Dendritic cell treated with granulocyte-macrophage colony-stimulating factor and Interleukin-4, amounts not matched to agents 40 ng/mL and 50 ng/mL, for 4 days (primary cell): ENCODE measurements around the gene TAS2R38.

Experiments
- H3K27ac Mint-ChIP-seq: one replicate; pipeline ENCODE4 v1.8.0; 2022; ENCODE audit warnings: mild to moderate bottlenecking, mixed read lengths
- H3K27me3 Mint-ChIP-seq: one replicate; pipeline ENCODE4 v1.8.0; 2022; ENCODE audit warnings: mild to moderate bottlenecking, mixed read lengths
- H3K36me3 Mint-ChIP-seq: one replicate; pipeline ENCODE4 v1.8.0; 2022; ENCODE audit warnings: low read depth, mixed read lengths
- H3K4me1 Mint-ChIP-seq: one replicate; pipeline ENCODE4 v1.8.0; 2022; ENCODE audit warnings: low read depth, mixed read lengths
- H3K4me3 Mint-ChIP-seq: one replicate; pipeline ENCODE4 v1.8.0; 2022; ENCODE audit warnings: mild to moderate bottlenecking, moderate library complexity, mixed read lengths
- H3K9me3 Mint-ChIP-seq: one replicate; pipeline ENCODE4 v1.8.0; 2022; ENCODE audit warnings: mixed read lengths
- intact Hi-C: fragments of 100-400 bp; cut with micrococcal nuclease; formaldehyde crosslinking; loops from one replicate; pipeline ENCODE4 v1.15.0; 2022

The TAS2R38 gene

GRCh38 chr7:141973673-141974072 lies at the start of gene TAS2R38:
Gene TAS2R38, minus strand, starts transcription at chr7:141973773. Its CDS starts 84 bp downstream, at chr7:141973689.
- H3K4me1 Mint-ChIP-seq: peaks cover 10% of the 10 kb centered on the region
- H3K36me3 Mint-ChIP-seq: no peaks in the 10 kb centered on the region
- H3K4me3 Mint-ChIP-seq: no peak within 1 kb of the TSS
- intact Hi-C loops: loop anchor here (10.0 kb wide), 3 partner anchors 131 to 331 kb away; no protein-coding TSS in a partner anchor
- no peak within 1 kb of the TSS for H3K27ac Mint-ChIP-seq
- no peaks in the 10 kb centered on the region for H3K9me3 Mint-ChIP-seq
- no peaks in the 10 kb centered on the region for H3K27me3 Mint-ChIP-seq

DNA sequence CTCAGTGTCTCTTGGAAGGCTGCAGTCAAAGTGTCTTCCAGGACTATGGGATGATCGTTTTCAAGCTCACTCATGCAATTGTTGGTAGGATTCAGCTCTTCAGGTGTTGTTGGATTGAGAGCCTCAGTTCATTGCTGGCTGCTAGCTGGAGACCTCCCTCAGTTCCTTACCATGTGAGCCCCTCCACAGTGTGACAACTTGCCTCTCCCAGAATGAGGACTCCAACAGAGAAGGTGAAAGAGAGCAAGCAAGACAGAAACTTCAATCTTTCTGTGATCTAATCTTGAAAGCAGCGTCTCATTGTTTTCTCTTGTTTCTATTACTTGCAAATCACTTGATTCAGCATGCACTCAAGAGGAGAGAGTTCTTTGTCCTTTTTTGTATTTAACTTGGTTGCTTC lies 44.6 kb upstream of the TAS2R38 start:
- intact Hi-C loops: no loop called here
- Mint-ChIP-seq H3K27ac (no peak overlapping the region), H3K4me3 (no peak overlapping the region), H3K36me3 (no peaks in the 10 kb centered on the region), H3K4me1 (peaks cover 3% of the 10 kb centered on the region), H3K9me3 (no peaks in the 10 kb centered on the region), H3K27me3 (no peaks in the 10 kb centered on the region)

GRCh38 chr7:142017451-142017850 lies 43.9 kb upstream of the TAS2R38 start:
- no peaks in the 10 kb centered on the region for H3K36me3 Mint-ChIP-seq
- intact Hi-C loops: no loop called here
- H3K27ac Mint-ChIP-seq: no peak overlapping the region
- peaks cover 8% of the 10 kb centered on the region for H3K4me1 Mint-ChIP-seq
- H3K4me3 Mint-ChIP-seq: no peak overlapping the region
- H3K9me3 Mint-ChIP-seq: no peaks in the 10 kb centered on the region
- H3K27me3 Mint-ChIP-seq: no peaks in the 10 kb centered on the region

- Mint-ChIP-seq H3K36me3 (no peaks in the 10 kb centered on the region), H3K4me1 (peaks cover 8% of the 10 kb centered on the region), H3K27ac (no peak overlapping the region), H3K9me3 (no peaks in the 10 kb centered on the region), H3K4me3 (no peak overlapping the region), H3K27me3 (no peaks in the 10 kb centered on the region)
- intact Hi-C loops: no loop called here
Measured at GRCh38 chr7:142012825-142013511, 39.4 kb upstream of the TAS2R38 start.

- no peaks in the 10 kb centered on the region for H3K27me3 Mint-ChIP-seq
- no peaks in the 10 kb centered on the region for H3K36me3 Mint-ChIP-seq
- H3K4me3 Mint-ChIP-seq: no peak overlapping the region
- H3K27ac Mint-ChIP-seq: no peak overlapping the region
- H3K9me3 Mint-ChIP-seq: no peaks in the 10 kb centered on the region
- intact Hi-C loops: no loop called here
- peaks cover 8% of the 10 kb centered on the region for H3K4me1 Mint-ChIP-seq
Measured at GRCh38 chr7:142010952-142011548, 37.5 kb upstream of the TAS2R38 start.

DNA sequence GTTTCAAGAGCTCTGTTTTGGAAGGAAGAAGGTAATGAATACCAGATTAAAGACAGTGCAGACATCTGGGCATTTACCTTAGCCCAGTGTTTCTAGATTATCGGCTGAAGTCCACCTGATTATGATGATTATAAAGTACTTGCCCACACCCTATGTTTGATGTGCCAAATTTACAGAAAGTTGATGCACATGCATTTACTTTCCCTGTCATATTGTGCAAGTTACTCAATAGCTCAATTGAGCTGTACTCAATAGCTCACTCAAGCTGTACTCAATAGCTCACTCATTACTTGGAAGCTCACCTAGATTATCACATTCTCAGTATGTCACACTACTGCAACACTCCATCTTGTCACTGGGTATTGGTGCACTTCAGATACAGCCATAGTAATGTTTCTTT lies 35.6 kb upstream of the TAS2R38 start:
- H3K36me3 Mint-ChIP-seq: no peaks in the 10 kb centered on the region
- H3K9me3 Mint-ChIP-seq: no peaks in the 10 kb centered on the region
- intact Hi-C loops: no loop called here
- no peak overlapping the region for H3K27ac Mint-ChIP-seq
- H3K27me3 Mint-ChIP-seq: no peaks in the 10 kb centered on the region
- no peak overlapping the region for H3K4me3 Mint-ChIP-seq
- H3K4me1 Mint-ChIP-seq: peaks cover 8% of the 10 kb centered on the region

GRCh38 chr7:142006577-142006976 lies 33.0 kb upstream of the TAS2R38 start:
- Mint-ChIP-seq H3K4me3 (no peak overlapping the region), H3K9me3 (no peaks in the 10 kb centered on the region), H3K27ac (no peak overlapping the region), H3K36me3 (no peaks in the 10 kb centered on the region), H3K4me1 (no peaks in the 10 kb centered on the region), H3K27me3 (no peaks in the 10 kb centered on the region)
- intact Hi-C loops: no loop called here

DNA sequence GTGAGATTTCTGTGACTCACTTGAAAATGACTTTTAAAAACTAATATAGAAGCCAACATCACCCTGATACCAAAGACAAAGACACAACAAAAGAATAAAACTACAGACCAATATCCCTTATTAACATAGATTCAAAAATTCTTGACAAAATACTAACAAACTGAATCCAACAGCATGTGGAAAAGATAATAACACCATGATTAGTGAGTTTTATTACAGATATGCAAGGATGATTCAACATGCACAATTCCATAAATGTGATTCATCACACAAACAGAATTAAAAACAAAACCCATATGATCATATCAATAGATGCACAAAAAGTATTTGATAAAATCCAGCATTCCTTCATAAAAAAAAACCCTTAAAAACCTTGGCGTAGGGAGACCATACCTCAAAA lies 28.6 kb upstream of the TAS2R38 start:
- Mint-ChIP-seq H3K27ac (no peak overlapping the region), H3K36me3 (no peaks in the 10 kb centered on the region), H3K4me3 (no peak overlapping the region), H3K27me3 (no peaks in the 10 kb centered on the region), H3K9me3 (no peaks in the 10 kb centered on the region), H3K4me1 (no peaks in the 10 kb centered on the region)
- intact Hi-C loops: no loop called here

DNA sequence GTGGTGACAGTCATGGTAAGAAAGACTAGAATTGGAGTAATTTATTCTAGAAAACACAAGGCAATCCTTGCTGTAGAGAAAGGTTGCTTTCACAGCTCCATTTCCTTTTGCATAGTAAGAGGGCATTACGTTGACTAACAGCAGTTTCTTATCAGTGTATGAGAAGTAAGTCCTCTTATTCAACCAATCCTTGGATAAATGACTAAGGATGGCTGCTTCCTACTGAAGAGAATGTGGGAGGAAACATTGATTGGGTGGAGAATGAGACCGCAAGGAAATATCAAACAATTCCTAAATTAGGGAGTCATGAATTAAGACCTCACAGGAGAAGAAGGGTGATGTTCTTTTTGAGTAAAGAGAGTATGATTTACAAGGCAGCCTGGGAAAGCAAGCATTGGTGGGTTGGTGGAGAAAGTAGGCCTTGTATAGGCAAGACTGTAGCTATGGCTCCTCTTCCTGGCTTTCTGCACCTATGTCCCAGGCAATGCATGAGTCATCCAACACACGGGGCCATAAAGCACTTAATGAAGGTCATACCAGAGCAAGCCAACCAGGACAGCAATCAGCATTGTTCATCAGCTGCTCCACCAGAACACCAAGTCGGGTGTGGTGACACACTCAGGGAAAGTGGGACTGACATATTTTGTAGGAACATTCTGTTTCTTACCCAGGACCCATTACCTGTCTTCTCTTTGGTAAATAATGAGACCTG lies 27.7 kb upstream of the TAS2R38 start:
- Mint-ChIP-seq H3K4me3 (no peak overlapping the region), H3K27me3 (no peaks in the 10 kb centered on the region)

GRCh38 chr7:142000244-142000643 lies 26.7 kb upstream of the TAS2R38 start:
- intact Hi-C loops: no loop called here
- Mint-ChIP-seq H3K27me3 (no peaks in the 10 kb centered on the region), H3K4me1 (no peaks in the 10 kb centered on the region), H3K27ac (no peak overlapping the region), H3K9me3 (no peaks in the 10 kb centered on the region), H3K36me3 (no peaks in the 10 kb centered on the region), H3K4me3 (no peak overlapping the region)

More for the DNA sequence above, 27.7 kb upstream of the TAS2R38 start:
- intact Hi-C loops: no loop called here
- Mint-ChIP-seq H3K4me1 (no peaks in the 10 kb centered on the region), H3K9me3 (no peaks in the 10 kb centered on the region), H3K36me3 (no peaks in the 10 kb centered on the region), H3K27ac (no peak overlapping the region)

DNA sequence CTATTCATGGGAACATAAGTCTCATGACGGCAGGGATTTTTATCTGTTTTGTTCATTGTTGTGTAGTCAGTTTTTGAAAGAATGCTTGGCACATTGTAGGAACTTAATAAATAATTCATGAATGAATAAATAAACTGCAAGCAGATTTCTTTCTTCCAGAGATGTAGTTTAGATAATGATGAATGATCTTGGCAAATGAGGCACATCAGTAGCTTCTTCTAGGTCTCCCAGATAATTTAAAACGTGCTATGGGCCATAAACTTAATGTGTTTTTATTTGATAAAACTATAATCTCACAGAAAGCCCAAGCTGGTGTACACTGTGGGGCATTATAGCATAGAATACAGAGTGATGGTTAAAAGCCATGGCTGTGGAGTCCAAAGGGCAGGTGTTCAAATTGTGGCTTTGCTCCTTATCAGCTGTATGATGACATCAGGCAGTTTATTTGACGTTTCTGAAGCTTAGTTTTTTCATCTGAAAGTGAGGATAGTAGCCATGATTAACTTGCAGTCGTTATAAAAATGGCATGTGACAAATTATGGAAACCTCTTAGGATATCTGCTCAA lies 25.6 kb upstream of the TAS2R38 start:
- Mint-ChIP-seq H3K4me3 (no peak overlapping the region), H3K4me1 (no peaks in the 10 kb centered on the region), H3K9me3 (no peaks in the 10 kb centered on the region), H3K27ac (no peak overlapping the region), H3K27me3 (no peaks in the 10 kb centered on the region), H3K36me3 (no peaks in the 10 kb centered on the region)
- intact Hi-C loops: no loop called here

GRCh38 chr7:141993354-141993753 lies 19.8 kb upstream of the TAS2R38 start:
- H3K36me3 Mint-ChIP-seq: no peaks in the 10 kb centered on the region
- no peaks in the 10 kb centered on the region for H3K27me3 Mint-ChIP-seq
- no peaks in the 10 kb centered on the region for H3K9me3 Mint-ChIP-seq
- H3K27ac Mint-ChIP-seq: no peak overlapping the region
- H3K4me3 Mint-ChIP-seq: no peak overlapping the region
- intact Hi-C loops: no loop called here
- peaks cover 40% of the 10 kb centered on the region for H3K4me1 Mint-ChIP-seq

DNA sequence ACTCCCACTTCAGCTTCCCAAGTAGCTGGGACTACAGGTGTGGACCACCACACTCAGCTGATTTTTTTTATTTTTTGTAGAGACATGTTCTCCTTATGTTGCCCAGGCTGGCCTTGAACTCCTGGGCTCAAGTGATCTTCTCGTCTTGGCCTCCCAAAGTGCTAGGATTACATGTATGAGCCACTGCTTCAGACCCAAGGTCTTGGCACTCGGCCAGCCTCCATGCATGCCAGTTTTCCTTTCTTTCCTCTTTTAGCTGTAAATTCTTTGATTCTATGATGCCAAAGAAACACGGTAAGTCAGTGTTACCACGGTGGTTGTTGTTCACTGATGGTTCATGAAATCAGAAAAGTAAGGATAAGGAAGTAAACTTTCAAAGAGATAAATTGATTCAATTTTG lies 19.1 kb upstream of the TAS2R38 start:
- H3K27ac Mint-ChIP-seq: no peak overlapping the region
- intact Hi-C loops: no loop called here

GRCh38 chr7:141992156-141992555 lies 18.6 kb upstream of the TAS2R38 start:
- no peaks in the 10 kb centered on the region for H3K36me3 Mint-ChIP-seq
- H3K27ac Mint-ChIP-seq: no peak overlapping the region
- no peaks in the 10 kb centered on the region for H3K27me3 Mint-ChIP-seq
- peaks cover 42% of the 10 kb centered on the region for H3K4me1 Mint-ChIP-seq
- no peak overlapping the region for H3K4me3 Mint-ChIP-seq
- intact Hi-C loops: no loop called here
- H3K9me3 Mint-ChIP-seq: no peaks in the 10 kb centered on the region

More for the DNA sequence above, 19.1 kb upstream of the TAS2R38 start:
- no peaks in the 10 kb centered on the region for H3K27me3 Mint-ChIP-seq
- H3K36me3 Mint-ChIP-seq: no peaks in the 10 kb centered on the region
- no peak overlapping the region for H3K4me3 Mint-ChIP-seq
- H3K9me3 Mint-ChIP-seq: no peaks in the 10 kb centered on the region
- H3K4me1 Mint-ChIP-seq: peaks cover 40% of the 10 kb centered on the region
